ENCODE measurements around the gene TMEM164. TPM values are rescaled to one million over a fixed set of nuclear protein-coding genes. Genes with fewer than 3 reads are reported as not detected.

Gene TMEM164
- total RNA-seq, 2 donors from 2014 or later = 18.0 to 20.2 TPM

GRCh38 chrX:110226931-110227330 lies 224.0 kb downstream of the TMEM164 start:
- Histone ChIP-seq H3K4me1 (ENCODE audit: control insufficient read depth in 1 of 2, low read depth in 2 of 2) (no peaks in the 10 kb centered on the region), H3K36me3 (no peaks in the 10 kb centered on the region), H3K27ac (no peak overlapping the region), H3K4me3 (no peak overlapping the region), H3K27me3 (replicated peaks; ENCODE audit: insufficient read depth) (no peaks in the 10 kb centered on the region), H3K9me3 (no peaks in the 10 kb centered on the region)
- DNase-seq (ENCODE audit: low spot score) (no peak), ATAC-seq (ENCODE audit: insufficient number of reproducible peaks, low FRiP score, low read depth) (no peak)
- no peak for TF ChIP-seq CTCF (IDR thresholded peaks at IDR 0.05)

Data from thoracic aorta (tissue), 2 donors.